Astrocyte (in vitro differentiated cells and primary cell): ENCODE data around the gene TWNK. TPM values are rescaled to one million over a fixed set of nuclear protein-coding genes. Genes with fewer than 3 reads are reported as not detected.
A peak's percentile ranks its signal among the peaks of the same experiment; 100 is the strongest.

ENCODE experiments used
- DNase-seq: peaks from one replicate; pipeline ENCODE4 v3.0.0-alpha.2; 2010; ENCODE audit warnings: low read depth
- FAIRE-seq: peaks from 2 replicates; lab custom pipeline; 2011; peaks lifted over from hg19 to GRCh38; lab: Jason Lieb, UNC
- H2AFZ ChIP-seq: 2 replicates; pipeline ENCODE4 v1.6.0; 2012; ENCODE audit warnings: low read depth, low read length, inconsistent platforms
- H3K27ac ChIP-seq: 2 replicates; pipeline ENCODE4 v1.5.1; 2011; ENCODE audit warnings: low read depth, low read length, inconsistent platforms
- H3K27me3 ChIP-seq: 2 replicates; pipeline ENCODE4 v1.6.0; 2011; ENCODE audit warnings: low read length, inconsistent platforms; ENCODE audit not compliant: insufficient read depth
- H3K36me3 ChIP-seq: 2 replicates; pipeline ENCODE4 v1.5.1; 2011; ENCODE audit warnings: low read length, inconsistent platforms; ENCODE audit not compliant: insufficient read depth
- H3K4me1 ChIP-seq: 2 replicates; pipeline ENCODE4 v1.5.1; 2011; ENCODE audit warnings: low read length, inconsistent platforms; ENCODE audit not compliant: insufficient read depth
- H3K4me2 ChIP-seq: 2 replicates; pipeline ENCODE4 v1.6.0; 2012; ENCODE audit warnings: low read length, inconsistent platforms
- H3K4me3 ChIP-seq: 2 replicates; pipeline ENCODE4 v1.5.1; 2011; ENCODE audit warnings: low read depth, mild to moderate bottlenecking, low read length, inconsistent platforms; ENCODE audit not compliant: insufficient read depth
- H3K79me2 ChIP-seq: 2 replicates; pipeline ENCODE4 v1.6.0; 2012; ENCODE audit warnings: mild to moderate bottlenecking, low read length, inconsistent platforms; ENCODE audit not compliant: insufficient read depth
- H3K9ac ChIP-seq: 2 replicates; pipeline ENCODE4 v1.6.0; 2012; ENCODE audit warnings: mild to moderate bottlenecking, low read length, inconsistent platforms
- H3K9me3 ChIP-seq: 2 replicates; pipeline ENCODE4 v1.5.1; 2012; ENCODE audit warnings: low read depth, mild to moderate bottlenecking, low read length, inconsistent platforms; ENCODE audit not compliant: insufficient read depth
- H4K20me1 ChIP-seq: 2 replicates; pipeline ENCODE4 v1.6.0; 2012; ENCODE audit warnings: low read length, inconsistent platforms; ENCODE audit not compliant: insufficient read depth
- H3K27ac Mint-ChIP-seq: one replicate; pipeline ENCODE4 v1.8.0; 2021; ENCODE audit warnings: mild to moderate bottlenecking, mixed read lengths; ENCODE audit not compliant: unreplicated experiment
- H3K27me3 Mint-ChIP-seq: one replicate; pipeline ENCODE4 v1.8.0; 2021; ENCODE audit warnings: low read depth, mixed read lengths; ENCODE audit not compliant: unreplicated experiment
- H3K36me3 Mint-ChIP-seq: one replicate; pipeline ENCODE4 v1.8.0; 2021; ENCODE audit warnings: low read depth, mixed read lengths; ENCODE audit not compliant: unreplicated experiment
- H3K4me1 Mint-ChIP-seq: one replicate; pipeline ENCODE4 v1.8.0; 2021; ENCODE audit warnings: low read depth, mixed read lengths; ENCODE audit not compliant: unreplicated experiment
- H3K4me3 Mint-ChIP-seq: one replicate; pipeline ENCODE4 v1.8.0; 2021; ENCODE audit warnings: mild to moderate bottlenecking, moderate library complexity, mixed read lengths; ENCODE audit not compliant: unreplicated experiment
- H3K9me3 Mint-ChIP-seq: one replicate; pipeline ENCODE4 v1.8.0; 2021; ENCODE audit warnings: mild to moderate bottlenecking, mixed read lengths; ENCODE audit not compliant: unreplicated experiment
- CTCF ChIP-seq: IDR thresholded peaks from 2 replicates; pipeline ENCODE4 v1.5.1; 2011; ENCODE audit warnings: low read depth, mild to moderate bottlenecking, inconsistent platforms, low read length, moderate library complexity; ENCODE audit not compliant: insufficient read depth
- EZH2 ChIP-seq: IDR thresholded peaks from 2 replicates; pipeline ENCODE4 v1.6.1; 2012; ENCODE audit warnings: mild to moderate bottlenecking, low read length, inconsistent platforms; ENCODE audit not compliant: insufficient read depth
- total RNA-seq: library from RNA; stranded (reverse); gene quantifications from 2 replicates; pipeline ENCODE4 v1.2.1, GENCODE V29; 2021

The TWNK gene
- total RNA-seq, 1 donor from 2014 or later, result 12.9 TPM

GRCh38 chr10:101041252-101041761 lies 54.0 kb downstream of the TWNK start:
- Histone ChIP-seq H3K4me2 (no peak overlapping the region), H4K20me1 (peaks cover 47% of the 10 kb centered on the region), H2AFZ (no peak overlapping the region), H3K4me1 (peaks cover 14% of the 10 kb centered on the region), H3K9me3 (no peaks in the 10 kb centered on the region), H3K27me3 (no peaks in the 10 kb centered on the region), H3K79me2 (no peaks in the 10 kb centered on the region), H3K9ac (no peak overlapping the region), H3K36me3 (peaks cover 34% of the 10 kb centered on the region), H3K27ac (no peak overlapping the region), H3K4me3 (no peak overlapping the region)
- H3K27me3 Mint-ChIP-seq, result peaks cover 4% of the 10 kb centered on the region
- DNase-seq (peak; percentile 73), FAIRE-seq (no peak)
- no peaks in the 10 kb centered on the region for H3K9me3 Mint-ChIP-seq
- peaks cover 23% of the 10 kb centered on the region for H3K36me3 Mint-ChIP-seq
- peak overlapping the region; percentile 81 for H3K27ac Mint-ChIP-seq
- TF ChIP-seq CTCF, result peak; percentile 82
- no peak for TF ChIP-seq EZH2
- H3K4me3 Mint-ChIP-seq, result peak overlapping the region; percentile 16
- peaks cover 14% of the 10 kb centered on the region for H3K4me1 Mint-ChIP-seq

GRCh38 chr10:101042118-101042517 lies 54.8 kb downstream of the TWNK start:
- Histone ChIP-seq H3K9ac (peak overlapping the region; percentile 90), H3K4me2 (peak overlapping the region; percentile 90), H4K20me1 (peaks cover 39% of the 10 kb centered on the region), H3K79me2 (no peaks in the 10 kb centered on the region), H3K36me3 (peaks cover 28% of the 10 kb centered on the region), H3K4me1 (peaks cover 22% of the 10 kb centered on the region), H3K27ac (peak overlapping the region; percentile 91), H2AFZ (no peak overlapping the region), H3K27me3 (no peaks in the 10 kb centered on the region), H3K9me3 (no peaks in the 10 kb centered on the region), H3K4me3 (peak overlapping the region; percentile 72)
- no peaks in the 10 kb centered on the region for H3K9me3 Mint-ChIP-seq
- TF ChIP-seq CTCF, result no peak
- H3K27ac Mint-ChIP-seq, result peak overlapping the region; percentile 99
- H3K4me1 Mint-ChIP-seq, result peaks cover 16% of the 10 kb centered on the region
- peaks cover 21% of the 10 kb centered on the region for H3K36me3 Mint-ChIP-seq
- FAIRE-seq (no peak), DNase-seq (no peak)
- H3K4me3 Mint-ChIP-seq, result peak overlapping the region; percentile 87
- H3K27me3 Mint-ChIP-seq, result peaks cover 12% of the 10 kb centered on the region

GRCh38 chr10:101042667-101043362 lies 55.5 kb downstream of the TWNK start:
- Mint-ChIP-seq H3K9me3 (no peaks in the 10 kb centered on the region), H3K4me3 (peak overlapping the region; percentile 87), H3K4me1 (peaks cover 16% of the 10 kb centered on the region), H3K27ac (peak overlapping the region; percentile 99), H3K27me3 (peaks cover 19% of the 10 kb centered on the region), H3K36me3 (peaks cover 16% of the 10 kb centered on the region)
- FAIRE-seq (peak; percentile 13), DNase-seq (peak; percentile 90)
- Histone ChIP-seq H3K27me3 (no peaks in the 10 kb centered on the region), H3K27ac (peak overlapping the region; percentile 91), H3K4me1 (peaks cover 28% of the 10 kb centered on the region), H3K4me2 (peak overlapping the region; percentile 90), H3K4me3 (peak overlapping the region; percentile 72), H3K9ac (peak overlapping the region; percentile 90), H3K9me3 (no peaks in the 10 kb centered on the region), H3K79me2 (no peaks in the 10 kb centered on the region), H4K20me1 (peaks cover 32% of the 10 kb centered on the region), H2AFZ (peak overlapping the region; percentile 92), H3K36me3 (peaks cover 21% of the 10 kb centered on the region)
- TF ChIP-seq EZH2 (no peak), CTCF (no peak)
